Activated naive CD4-positive, alpha-beta T cell treated with anti-CD3 and anti-CD28 coated beads, Interleukin-2, amount 50 U/mL, for 72 hours (primary cell): Measurements from ENCODE around the gene ANKRD26. TPM values are rescaled to one million over a fixed set of nuclear protein-coding genes. Genes with fewer than 3 reads are reported as not detected.

Source experiments
- ATAC-seq, 2 donors: fragments of 150-1000 bp; cut with Tn5 transposase; 2 replicates each; pipeline ENCODE4 v1.10.0; 2021; ENCODE audit warnings: mild to moderate bottlenecking in 2 of 2, moderate library complexity in 2 of 2
- DNase-seq, 2 donors: peaks; one replicate each; pipeline ENCODE4 v3.0.0; 2021 to 2022; ENCODE audit warnings: low spot score in 2 of 2
- H3K27ac Mint-ChIP-seq, 2 donors: one replicate each; pipeline ENCODE4 v1.8.0; 2022; ENCODE audit warnings: mild to moderate bottlenecking in 2 of 2, mixed read lengths in 2 of 2
- H3K36me3 Mint-ChIP-seq, 2 donors: one replicate each; pipeline ENCODE4 v1.8.0; 2022; ENCODE audit warnings: mixed read lengths in 2 of 2
- H3K9me3 Mint-ChIP-seq, 2 donors: one replicate each; pipeline ENCODE4 v1.8.0; 2022; ENCODE audit warnings: mixed read lengths in 2 of 2
- total RNA-seq, 2 donors: library from RNA; stranded (reverse); gene quantifications; one replicate each; pipeline ENCODE4 v1.2.3, GENCODE V29; 2022

ANKRD26 gene
- total RNA-seq, 2 donors from 2014 or later: 9.5 to 10.5 TPM

DNA sequence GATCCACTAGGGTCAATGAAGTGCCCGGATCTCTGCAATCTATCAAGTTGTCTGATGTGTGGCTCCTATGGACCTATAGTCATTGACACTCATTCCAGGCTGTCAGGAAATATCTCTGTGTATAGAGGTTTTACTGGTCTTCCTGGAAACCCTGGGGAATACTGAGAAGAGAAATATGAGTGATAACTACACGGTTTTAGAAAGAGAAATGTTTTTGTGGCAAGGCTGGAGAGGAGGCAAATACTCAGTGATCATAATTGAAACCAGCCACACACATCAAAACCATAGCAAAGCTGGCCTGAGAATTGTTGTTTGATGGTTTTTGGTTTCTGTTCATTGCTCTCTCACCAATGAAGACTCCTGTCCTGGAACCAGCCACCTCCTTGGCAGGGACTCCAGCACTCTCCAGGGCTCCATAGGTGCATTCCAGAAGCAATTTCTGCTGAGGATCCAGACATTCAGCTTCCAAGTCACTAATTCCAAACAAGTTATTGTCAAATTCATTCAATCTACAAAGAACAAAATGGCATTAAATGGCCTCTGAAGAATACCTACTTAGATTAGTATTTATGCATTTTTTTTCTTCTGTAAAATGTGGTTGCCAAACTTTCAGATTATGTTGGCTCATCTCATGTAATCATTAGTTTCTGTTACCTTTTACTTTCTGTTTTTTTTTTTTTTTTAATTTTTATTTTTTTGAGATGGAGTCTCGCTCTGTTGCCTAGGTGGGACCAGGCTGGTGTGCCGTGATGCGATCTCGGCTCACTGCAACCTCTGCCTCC lies 131.0 kb downstream of the ANKRD26 start:
- H3K27ac Mint-ChIP-seq: peak overlapping the region in 1 of 2 donors; percentile 0
- H3K9me3 Mint-ChIP-seq: peaks cover 3 to 6% of the 10 kb centered on the region in 2 donors
- ATAC-seq: peak; percentile 59 to 94
- DNase-seq: peak in 1 of 2 donors; percentile 27
- H3K36me3 Mint-ChIP-seq: peaks cover 0 to 13% of the 10 kb centered on the region in 2 donors

DNA sequence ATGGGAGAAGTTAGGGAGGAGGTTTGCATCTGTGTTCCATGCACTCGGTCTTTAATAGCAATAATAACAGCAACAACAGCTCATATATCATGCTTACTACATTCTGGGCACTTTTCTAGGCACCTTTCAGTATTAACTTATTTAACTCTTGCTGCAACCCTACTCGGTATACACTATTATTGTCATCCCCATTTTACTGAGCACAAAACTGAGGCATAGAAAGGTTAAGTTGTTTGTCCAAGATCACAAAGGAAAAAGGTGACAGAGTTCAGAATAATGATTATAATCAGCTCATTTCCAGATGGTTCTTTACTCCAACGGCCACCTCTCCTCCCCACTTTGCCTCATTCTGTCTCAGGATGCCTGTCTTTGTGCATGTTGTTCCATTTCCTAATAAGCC lies 137.5 kb downstream of the ANKRD26 start:
- DNase-seq (no peak), ATAC-seq (no peak)
- H3K36me3 Mint-ChIP-seq: peaks cover 0 to 6% of the 10 kb centered on the region in 2 donors
- no peak overlapping the region for H3K27ac Mint-ChIP-seq
- peaks cover 0 to 3% of the 10 kb centered on the region in 2 donors for H3K9me3 Mint-ChIP-seq

GRCh38 chr10:26960308-26960707 lies 140.0 kb downstream of the ANKRD26 start:
- ATAC-seq (no peak), DNase-seq (no peak)
- no peak overlapping the region for H3K27ac Mint-ChIP-seq
- no peaks in the 10 kb centered on the region for H3K9me3 Mint-ChIP-seq
- H3K36me3 Mint-ChIP-seq: no peaks in the 10 kb centered on the region

GRCh38 chr10:26959841-26960240 lies 140.5 kb downstream of the ANKRD26 start:
- ATAC-seq (no peak), DNase-seq (no peak)
- Mint-ChIP-seq H3K9me3 (no peaks in the 10 kb centered on the region), H3K27ac (no peak overlapping the region), H3K36me3 (no peaks in the 10 kb centered on the region)

Other genes starting within 250 kb of the ANKRD26 start
- 10 to 100 TPM; 38.3 to 51.4 TPM for gene ABI1, start 239.5 kb downstream of the ANKRD26 start, total RNA-seq
- 100 to 1,000 TPM; 122 to 129 TPM for gene YME1L1, start 53.9 kb upstream of the ANKRD26 start, total RNA-seq
- 10 to 100 TPM; 49.7 to 50.7 TPM for gene MASTL, start 54.9 kb upstream of the ANKRD26 start, total RNA-seq
- 10 to 100 TPM; 15.4 to 16.0 TPM for gene ACBD5, start 140.3 kb upstream of the ANKRD26 start, total RNA-seq